Sigmoid colon (tissue), 4 donors: ENCODE measurements around the gene APOB.

Experiments
- POLR2A ChIP-seq, 2 donors: fragments of 450-650 bp; IDR thresholded peaks; one replicate each; pipeline ENCODE4 v1.6.1; 2016; ENCODE audit warnings: antibody characterized with exemption in 2 of 2, mild to moderate bottlenecking in 2 of 2, moderate library complexity in 2 of 2
- POLR2AphosphoS5 ChIP-seq, 4 donors: sonication (generic); formaldehyde crosslinking; IDR thresholded peaks; one replicate each; pipeline ENCODE4 v1.6.1; 2017; ENCODE audit warnings: antibody characterized with exemption in 4 of 4

- TF ChIP-seq POLR2AphosphoS5 (IDR thresholded peaks at IDR 0.05) = no peak
- no peak for TF ChIP-seq POLR2A (IDR thresholded peaks at IDR 0.05)
These were observed 55.0 kb downstream of the APOB start for GRCh38 chr2:20988905-20989304.
